ENCODE data around the gene DDC.

DDC gene

GRCh38 chr7:50449501-50449880 lies 115.7 kb downstream of the DDC start:
- DNase-seq, result peak; percentile 10

- DNase-seq, result no peak
These were observed 116.4 kb downstream of the DDC start for GRCh38 chr7:50448823-50449222.

GRCh38 chr7:50446542-50446960 lies 118.7 kb downstream of the DDC start:
- no peak for DNase-seq

- no peak for DNase-seq
These were observed 128.9 kb downstream of the DDC start for GRCh38 chr7:50436133-50436806.

- no peak for DNase-seq
These were observed 133.4 kb downstream of the DDC start for GRCh38 chr7:50431722-50432305.

- no peak for DNase-seq
These were observed 133.9 kb downstream of the DDC start for GRCh38 chr7:50431316-50431715.

- no peak for DNase-seq
These were observed 136.3 kb downstream of the DDC start for GRCh38 chr7:50428911-50429310.

GRCh38 chr7:50427518-50427917 lies 137.7 kb downstream of the DDC start:
- no peak for DNase-seq

GRCh38 chr7:50426280-50427045 lies 138.7 kb downstream of the DDC start:
- no peak for DNase-seq

GRCh38 chr7:50425318-50425717 lies 139.9 kb downstream of the DDC start:
- DNase-seq, result no peak

GRCh38 chr7:50423860-50424259 lies 141.3 kb downstream of the DDC start:
- DNase-seq, result no peak

GRCh38 chr7:50422858-50423257 lies 142.3 kb downstream of the DDC start:
- DNase-seq, result peak; percentile 64

- no peak for DNase-seq
These were observed 144.2 kb downstream of the DDC start for GRCh38 chr7:50421043-50421442.

GRCh38 chr7:50418526-50419290 lies 146.5 kb downstream of the DDC start:
- DNase-seq, result peak; percentile 39

- peak; percentile 17 for DNase-seq
These were observed 147.1 kb downstream of the DDC start for GRCh38 chr7:50418086-50418515.

GRCh38 chr7:50416527-50417182 lies 148.6 kb downstream of the DDC start:
- DNase-seq, result no peak

- no peak for DNase-seq
These were observed 149.3 kb downstream of the DDC start for GRCh38 chr7:50415844-50416364.

GRCh38 chr7:50413561-50413960 lies 151.6 kb downstream of the DDC start:
- no peak for DNase-seq

GRCh38 chr7:50412973-50413372 lies 152.2 kb downstream of the DDC start:
- no peak for DNase-seq

- no peak for DNase-seq
These were observed 153.9 kb downstream of the DDC start for GRCh38 chr7:50411332-50411731.

GRCh38 chr7:50409856-50410745 lies 155.1 kb downstream of the DDC start:
- DNase-seq, result no peak
